Calu3 (cell line): Measurements from ENCODE around the gene RARA. TPM values are rescaled to one million over a fixed set of nuclear protein-coding genes. Genes with fewer than 3 reads are reported as not detected.

Experiments
- BruUV-seq: library from RNA; stranded (reverse); fragments of 400-500 nt; replicated peaks from 2 replicates; lab custom pipeline; 2021; lab: Mats Ljungman, UMichigan
- CTCF ChIA-PET: fragments of 300-600 bp; sonication (Branson Sonifier 250); formaldehyde crosslinking; loops from one replicate; lab custom pipeline; 2022; ENCODE audit warnings: antibody characterized with exemption; lab: Charles Lee
- DNase-seq: peaks from one replicate; pipeline ENCODE4 v3.0.0; 2022
- H3K27ac Mint-ChIP-seq: one replicate; pipeline ENCODE4 v1.8.0; 2022; ENCODE audit warnings: mixed read lengths; ENCODE audit not compliant: unreplicated experiment
- H3K27me3 Mint-ChIP-seq: one replicate; pipeline ENCODE4 v1.8.0; 2022; ENCODE audit warnings: mixed read lengths; ENCODE audit not compliant: unreplicated experiment
- H3K36me3 Mint-ChIP-seq: one replicate; pipeline ENCODE4 v1.8.0; 2022; ENCODE audit warnings: mild to moderate bottlenecking, moderate library complexity, mixed read lengths; ENCODE audit not compliant: insufficient read depth, unreplicated experiment
- H3K4me1 Mint-ChIP-seq: one replicate; pipeline ENCODE4 v1.8.0; 2022; ENCODE audit warnings: mild to moderate bottlenecking, low read depth, mixed read lengths; ENCODE audit not compliant: unreplicated experiment
- H3K4me3 Mint-ChIP-seq: one replicate; pipeline ENCODE4 v1.8.0; 2022; ENCODE audit warnings: mild to moderate bottlenecking, low read depth, moderate library complexity, mixed read lengths; ENCODE audit not compliant: unreplicated experiment
- H3K9me3 Mint-ChIP-seq: one replicate; pipeline ENCODE4 v1.8.0; 2022; ENCODE audit warnings: low read depth, mixed read lengths; ENCODE audit not compliant: unreplicated experiment
- CTCF ChIP-seq: fragments of 200-600 bp; IDR thresholded peaks from one replicate; pipeline ENCODE4 v1.8.0; 2022; ENCODE audit warnings: antibody characterized with exemption; ENCODE audit not compliant: unreplicated experiment
- intact Hi-C: fragments of 100-400 bp; cut with micrococcal nuclease; formaldehyde crosslinking; loops from one replicate; pipeline ENCODE4 v1.10.0; 2022; ENCODE audit not compliant: unreplicated experiment
- total RNA-seq: library from RNA; stranded (reverse); gene quantifications from 2 replicates; pipeline ENCODE4 v1.2.3, GENCODE V29; 2022

The RARA gene
- total RNA-seq, 1 experiment from 2014 or later = 150 TPM

GRCh38 chr17:40346765-40347158, 37.8 kb downstream of the RARA start:
- Mint-ChIP-seq H3K27me3 (no peaks in the 10 kb centered on the region), H3K4me3 (peak overlapping the region; percentile 89), H3K9me3 (no peaks in the 10 kb centered on the region), H3K4me1 (peaks cover 75% of the 10 kb centered on the region), H3K36me3 (peaks cover 82% of the 10 kb centered on the region), H3K27ac (peak overlapping the region; percentile 42)
- no TSS peak for BruUV-seq
- TF ChIP-seq CTCF = no peak
- intact Hi-C loops = no loop called here
- CTCF ChIA-PET = interaction anchor here (0.6 to 37.0 kb wide), 7 partner anchors 9 to 117 kb away, joined by 6 to 1520 read pairs (median 21); partner anchors contain the start of genes RARA and TOP2A
- no peak for DNase-seq

- no peak for DNase-seq
- intact Hi-C loops = no loop called here
- CTCF ChIA-PET = interaction anchor here (0.6 to 37.0 kb wide), 5 partner anchors 28 to 1660 kb away, joined by 3 to 1520 read pairs (median 3); partner anchors contain the start of gene RARA
- H3K27me3 Mint-ChIP-seq = no peaks in the 10 kb centered on the region
- H3K36me3 Mint-ChIP-seq = peaks cover 82% of the 10 kb centered on the region
- H3K4me1 Mint-ChIP-seq = peaks cover 83% of the 10 kb centered on the region
- TF ChIP-seq CTCF = peak; percentile 15
- H3K4me3 Mint-ChIP-seq = peak overlapping the region; percentile 89
- peak overlapping the region; percentile 42 for H3K27ac Mint-ChIP-seq
- no peaks in the 10 kb centered on the region for H3K9me3 Mint-ChIP-seq
- no TSS peak for BruUV-seq
These were observed 38.5 kb downstream of the RARA start for GRCh38 chr17:40347319-40348135.

GRCh38 chr17:40348136-40348504, 39.1 kb downstream of the RARA start:
- Mint-ChIP-seq H3K36me3 (peaks cover 82% of the 10 kb centered on the region), H3K4me1 (peaks cover 86% of the 10 kb centered on the region), H3K27ac (no peak overlapping the region), H3K9me3 (no peaks in the 10 kb centered on the region), H3K27me3 (no peaks in the 10 kb centered on the region), H3K4me3 (no peak overlapping the region)
- DNase-seq = no peak
- intact Hi-C loops = no loop called here
- no TSS peak for BruUV-seq
- TF ChIP-seq CTCF = peak; percentile 4
- CTCF ChIA-PET = interaction anchor here (0.5 to 37.0 kb wide), 4 partner anchors 10 to 138 kb away, joined by 3 to 1520 read pairs (median 3); partner anchors contain the start of gene RARA

GRCh38 chr17:40348562-40349476, 39.8 kb downstream of the RARA start:
- Mint-ChIP-seq H3K27me3 (no peaks in the 10 kb centered on the region), H3K9me3 (no peaks in the 10 kb centered on the region), H3K4me1 (peaks cover 81% of the 10 kb centered on the region), H3K4me3 (no peak overlapping the region), H3K36me3 (peaks cover 80% of the 10 kb centered on the region), H3K27ac (no peak overlapping the region)
- intact Hi-C loops = no loop called here
- CTCF ChIA-PET = interaction anchor here (0.5 to 37.0 kb wide), 6 partner anchors 10 to 211 kb away, joined by 3 to 1520 read pairs (median 3); partner anchors contain the start of gene RARA
- no peak for DNase-seq
- peak; percentile 18 for TF ChIP-seq CTCF
- no TSS peak for BruUV-seq
